DMS 273 (cell line): Measurements from ENCODE around the gene CHST11.
"Not testable (repeated sequence)": the region's sequence is repeated elsewhere in the genome, so short reads cannot be mapped to it uniquely, and the experiment has no call there.

Experiments used
- DNase-seq: peaks from one replicate; lab custom pipeline; 2025; ENCODE audit not compliant: unreplicated experiment; lab: John Stamatoyannopoulos, UW

The CHST11 gene

DNA sequence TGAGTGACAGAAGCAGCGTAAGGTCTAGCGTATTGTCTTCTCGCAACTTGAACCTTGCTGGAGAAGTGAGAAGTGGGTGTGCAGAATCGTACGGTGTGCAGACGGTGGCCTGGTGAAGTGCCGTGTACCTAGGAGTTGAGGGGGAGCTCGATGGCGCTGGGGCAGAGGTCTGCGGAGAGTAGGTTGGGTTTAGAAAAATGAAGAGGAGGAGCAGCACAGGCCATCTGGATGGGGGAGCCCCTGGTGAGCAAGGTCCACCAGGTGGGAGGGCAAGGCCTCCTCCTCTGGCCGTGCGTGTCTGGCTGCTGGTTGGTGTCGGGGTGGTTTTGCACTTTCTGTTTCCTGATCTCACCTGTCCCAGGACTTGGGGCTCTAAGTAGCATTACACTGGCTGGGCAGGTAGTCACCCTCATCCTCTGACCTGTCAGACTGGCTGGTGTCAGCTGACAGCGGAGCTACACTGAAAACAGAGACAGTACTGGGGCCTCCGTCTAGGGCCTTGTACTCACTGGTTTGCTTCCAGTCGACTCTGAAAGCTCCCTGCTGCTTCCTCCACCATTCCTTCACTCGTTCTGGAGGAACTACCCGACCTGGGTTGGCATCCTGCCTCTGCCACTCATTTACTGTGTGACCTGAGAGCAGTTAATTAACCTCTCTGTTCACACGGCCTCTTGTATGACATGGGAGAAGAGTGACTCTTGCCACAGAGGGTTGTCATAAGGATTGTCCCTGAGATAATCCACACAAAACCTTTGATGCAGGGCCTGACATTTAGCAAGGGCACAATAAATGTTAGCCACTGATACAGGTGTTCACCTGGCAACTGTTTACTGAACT is 273.1 kb downstream of the CHST11 start:
- no peak for DNase-seq

DNA sequence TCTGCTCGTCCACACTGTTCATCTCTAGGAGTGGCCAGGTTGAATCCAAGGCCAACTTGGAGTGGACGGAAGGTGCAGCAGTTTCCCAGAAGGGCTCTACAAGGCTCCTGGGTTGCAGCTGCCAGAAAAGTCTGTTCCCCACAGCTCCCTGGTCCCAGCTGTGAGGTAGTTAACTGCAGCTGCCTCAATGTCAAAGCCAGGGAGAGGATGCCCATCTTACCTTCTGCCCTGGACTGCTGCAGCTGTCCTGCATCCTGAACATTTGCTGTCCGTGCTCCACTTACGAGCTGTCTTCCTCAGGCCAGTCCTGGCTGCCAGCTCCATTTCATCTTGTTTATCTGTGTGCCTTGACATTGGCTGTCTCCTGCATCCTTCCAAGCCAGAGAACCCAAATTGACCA is 274.0 kb downstream of the CHST11 start:
- DNase-seq = peak; percentile 40

DNA sequence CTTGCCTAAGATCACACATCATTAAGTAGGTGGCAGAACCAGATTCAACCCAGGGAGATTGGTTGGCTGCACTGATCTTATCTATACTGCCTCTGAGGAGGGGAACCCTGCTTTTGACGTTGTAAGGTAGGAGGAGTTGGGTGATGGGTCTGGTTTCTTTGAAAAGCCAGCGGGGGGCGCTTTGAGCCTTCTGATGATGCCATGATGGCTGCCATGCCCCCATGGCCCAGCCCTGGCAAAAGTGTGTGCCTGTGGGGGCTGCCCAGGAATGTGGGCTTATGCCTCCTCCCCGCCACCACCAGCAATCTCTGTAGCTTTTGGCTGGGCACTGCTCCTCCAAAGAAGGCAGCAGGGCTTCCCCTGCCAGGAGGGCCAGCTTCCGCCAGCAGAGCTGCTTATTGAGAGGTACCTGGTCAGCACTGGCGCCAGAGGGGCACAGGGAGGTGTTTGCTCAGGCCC is 277.0 kb downstream of the CHST11 start:
- DNase-seq = peak; percentile 60

DNA sequence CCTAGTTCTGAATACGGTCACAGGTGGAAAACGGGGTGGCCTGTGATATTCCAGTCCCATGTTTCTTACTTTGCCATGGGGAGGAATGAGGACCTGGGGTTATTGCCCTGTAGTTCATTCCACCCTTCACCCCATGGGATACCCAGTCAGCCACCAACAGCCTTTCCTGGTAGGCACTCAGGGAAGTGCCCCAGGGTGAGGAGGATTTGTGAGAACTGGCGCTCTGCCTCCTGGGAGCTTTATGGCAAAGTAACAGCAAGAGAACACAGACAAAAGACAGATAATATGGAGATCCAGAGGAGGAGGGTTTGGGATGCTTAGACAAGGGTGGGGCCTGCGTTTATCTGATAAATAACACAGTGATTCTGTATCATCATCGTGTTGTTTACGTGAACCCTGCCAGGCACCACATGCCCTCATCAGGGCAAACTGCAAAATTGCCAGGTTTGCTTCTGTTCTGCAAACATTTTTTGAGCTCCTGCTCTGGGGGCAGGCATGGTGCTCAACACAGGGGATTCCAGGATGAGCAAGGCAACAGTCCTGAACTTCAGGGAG is 277.9 kb downstream of the CHST11 start:
- peak; percentile 16 for DNase-seq

DNA sequence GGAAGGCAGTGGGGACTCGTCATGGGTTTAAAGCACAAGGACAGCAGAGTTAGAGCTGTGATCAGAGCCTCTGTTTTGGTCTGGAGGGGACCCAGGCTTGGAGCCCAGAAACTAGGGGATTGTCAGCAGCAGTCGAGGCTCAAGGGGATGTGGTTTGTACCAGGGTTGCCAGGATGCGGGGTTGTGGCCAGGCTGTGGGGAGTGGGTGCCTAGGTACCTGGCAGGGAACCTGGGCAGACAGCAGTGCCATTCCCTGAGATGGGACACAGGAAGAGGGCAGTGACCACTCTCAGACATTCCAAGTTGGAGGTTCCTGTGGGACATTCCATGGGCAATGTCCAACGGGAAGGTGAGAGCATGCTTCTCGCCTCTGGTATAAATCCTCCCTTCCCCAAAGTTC is 279.1 kb downstream of the CHST11 start:
- DNase-seq = no peak

DNA sequence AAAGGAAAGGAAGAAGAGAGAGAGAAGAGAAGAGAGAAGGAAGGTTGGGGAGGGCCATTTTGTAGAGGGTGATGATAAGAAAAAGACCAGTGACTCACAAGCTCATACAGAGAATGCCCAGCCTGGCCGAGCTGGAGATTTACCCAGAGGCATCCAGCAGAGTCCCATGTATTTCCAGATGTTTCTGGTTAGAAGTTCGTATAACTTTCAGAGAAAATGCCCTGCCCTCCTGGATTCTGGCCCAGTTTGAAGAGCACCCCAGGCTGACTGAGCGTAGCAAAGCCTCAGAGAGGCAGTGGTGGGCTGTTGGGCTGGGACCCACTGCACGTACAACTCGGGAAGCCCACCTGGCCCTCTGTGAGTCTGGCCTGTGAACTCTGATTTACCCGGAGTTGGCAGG is 279.6 kb downstream of the CHST11 start:
- DNase-seq = peak; percentile 14

DNA sequence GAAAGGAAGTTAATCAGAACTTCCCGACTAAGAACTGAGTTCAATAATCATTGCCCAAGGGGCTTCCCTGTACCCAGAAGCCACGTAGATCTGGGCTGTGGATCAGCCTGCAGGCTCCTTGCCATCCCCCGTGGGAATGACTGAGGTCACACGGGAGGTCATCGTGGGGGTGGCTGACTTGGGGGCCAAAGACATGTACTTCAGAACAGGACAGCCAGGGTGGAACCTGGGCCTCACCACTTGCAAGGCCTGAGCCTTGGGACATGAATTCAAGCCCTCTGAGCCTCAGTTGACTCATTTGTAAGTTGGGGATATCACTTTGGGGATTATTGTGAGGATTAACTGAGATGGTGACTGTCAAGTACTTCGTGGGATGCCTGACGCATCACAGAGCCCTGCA is 280.4 kb downstream of the CHST11 start:
- DNase-seq = no peak

DNA sequence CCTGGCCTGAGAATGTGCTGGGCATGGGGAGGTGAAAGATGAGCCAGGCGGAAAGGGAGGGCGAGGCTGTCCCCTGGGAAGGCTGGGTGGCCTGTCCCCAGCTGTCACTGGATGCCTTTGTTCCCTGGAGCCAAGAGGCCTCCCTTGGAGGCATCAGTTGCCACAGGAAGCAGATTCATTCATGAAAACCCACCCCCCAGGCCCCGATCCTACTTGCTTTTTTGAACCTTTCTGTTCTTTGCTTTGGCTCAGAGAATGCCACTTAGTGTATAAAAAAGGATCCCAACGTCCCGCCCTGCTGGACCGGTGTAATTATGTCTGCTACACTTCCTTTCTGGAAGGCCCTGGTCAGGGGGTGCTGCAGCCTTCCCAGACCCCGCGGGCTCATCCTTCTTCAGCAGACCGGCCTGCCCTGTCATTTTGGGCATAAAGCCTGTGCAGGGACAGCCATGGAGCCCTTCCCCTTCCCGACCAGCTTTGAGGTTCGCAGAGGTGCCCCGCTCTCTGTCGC is 281.1 kb downstream of the CHST11 start:
- DNase-seq = peak; percentile 32

DNA sequence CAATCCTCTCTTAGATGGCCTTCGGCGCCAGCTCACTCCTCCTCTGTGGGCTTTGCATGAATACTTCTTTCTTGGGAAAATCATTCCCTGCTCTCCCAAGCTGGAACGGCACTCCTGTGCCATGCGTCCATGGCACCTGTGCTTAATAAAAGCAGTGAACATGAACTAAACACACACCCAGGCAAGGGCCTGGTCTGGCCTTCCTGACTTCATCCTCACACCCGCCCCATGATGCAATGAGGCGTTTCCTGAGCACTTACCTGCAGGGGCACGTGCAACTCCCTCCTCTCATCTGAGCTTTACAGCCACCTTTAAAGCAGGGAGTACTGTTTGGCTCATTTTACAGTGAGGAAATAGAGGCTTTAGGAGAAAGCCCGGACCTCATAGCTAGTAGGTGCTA is 281.6 kb downstream of the CHST11 start:
- no peak for DNase-seq

DNA sequence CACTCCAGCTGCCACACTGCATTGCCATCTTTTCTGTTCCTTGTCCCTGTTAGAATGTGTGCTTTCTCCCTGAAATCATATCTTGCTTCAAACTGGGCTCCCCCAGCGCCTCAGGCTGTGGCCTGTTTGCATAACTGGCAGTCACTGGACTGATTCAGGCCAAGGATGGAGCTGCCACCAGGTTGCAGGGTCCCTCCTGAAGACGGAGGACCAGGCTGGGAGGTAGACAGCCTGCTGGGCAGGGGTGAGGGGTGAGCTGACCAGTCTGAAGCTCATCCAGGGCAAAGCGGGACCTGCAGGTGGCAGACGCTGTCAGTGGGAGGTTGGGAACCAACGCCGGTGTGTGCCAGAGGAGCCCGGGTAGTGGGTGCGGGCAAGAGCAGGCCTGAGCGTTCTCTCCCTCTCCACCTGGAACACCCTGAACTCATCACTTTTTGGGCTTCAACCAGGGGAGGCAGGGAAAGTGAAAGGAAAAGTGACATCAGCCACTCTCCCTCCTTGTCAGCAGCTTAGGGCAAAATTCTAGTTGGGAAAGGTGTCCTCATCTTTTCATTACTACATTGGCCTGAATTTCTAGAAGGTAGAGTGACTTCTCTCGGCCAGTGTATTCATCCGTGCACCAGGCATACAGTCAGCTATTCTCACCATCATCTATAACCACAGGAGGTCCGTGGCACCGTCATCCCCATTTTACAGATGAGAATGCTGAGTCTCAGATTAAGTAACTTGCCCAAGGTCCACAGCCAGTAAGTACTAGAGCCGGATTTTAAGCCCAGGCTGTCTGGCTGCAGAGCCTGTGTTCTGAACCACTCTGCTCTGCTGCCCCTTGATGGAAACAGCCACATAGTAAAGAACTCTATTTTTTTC is 282.3 kb downstream of the CHST11 start:
- DNase-seq = no peak

DNA sequence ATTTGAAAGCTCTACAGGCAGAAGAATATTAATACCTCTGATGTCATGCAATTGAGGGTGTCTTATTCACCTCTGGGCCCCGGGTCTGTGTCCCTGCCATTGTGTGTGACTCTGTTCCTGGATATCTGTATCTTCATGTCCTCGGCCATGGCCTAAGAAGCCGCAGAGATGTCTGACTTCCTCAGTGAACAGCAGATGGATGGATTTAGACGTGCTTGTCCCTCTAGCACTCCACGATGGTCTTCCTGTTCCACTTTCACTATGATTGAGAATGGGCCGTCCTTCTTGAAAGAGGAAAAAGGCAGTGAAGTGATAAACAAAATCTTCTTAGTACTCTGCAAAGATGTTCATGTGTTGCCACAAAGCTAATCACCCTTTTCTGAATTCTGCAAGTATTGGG is 283.9 kb downstream of the CHST11 start:
- DNase-seq = no peak

DNA sequence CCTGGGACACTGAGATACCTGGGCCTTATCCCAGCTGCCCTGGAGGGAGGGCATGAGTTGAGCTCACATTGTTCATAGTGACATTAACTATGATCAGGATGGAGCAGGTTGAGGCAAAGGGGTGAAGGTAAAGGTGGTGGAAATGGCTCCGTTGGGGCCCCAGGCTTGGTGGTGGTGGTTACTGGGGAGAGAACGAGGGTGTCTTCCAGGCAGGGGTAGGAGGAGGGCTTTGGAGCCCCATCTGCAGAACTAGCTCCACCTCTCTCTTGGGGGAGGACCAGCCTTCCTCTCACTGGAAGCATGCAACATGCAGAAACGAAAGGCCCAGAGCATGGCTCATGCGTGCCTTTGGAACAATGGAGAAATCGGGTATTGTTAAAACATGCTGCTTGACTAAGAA is 284.3 kb downstream of the CHST11 start:
- no peak for DNase-seq

DNA sequence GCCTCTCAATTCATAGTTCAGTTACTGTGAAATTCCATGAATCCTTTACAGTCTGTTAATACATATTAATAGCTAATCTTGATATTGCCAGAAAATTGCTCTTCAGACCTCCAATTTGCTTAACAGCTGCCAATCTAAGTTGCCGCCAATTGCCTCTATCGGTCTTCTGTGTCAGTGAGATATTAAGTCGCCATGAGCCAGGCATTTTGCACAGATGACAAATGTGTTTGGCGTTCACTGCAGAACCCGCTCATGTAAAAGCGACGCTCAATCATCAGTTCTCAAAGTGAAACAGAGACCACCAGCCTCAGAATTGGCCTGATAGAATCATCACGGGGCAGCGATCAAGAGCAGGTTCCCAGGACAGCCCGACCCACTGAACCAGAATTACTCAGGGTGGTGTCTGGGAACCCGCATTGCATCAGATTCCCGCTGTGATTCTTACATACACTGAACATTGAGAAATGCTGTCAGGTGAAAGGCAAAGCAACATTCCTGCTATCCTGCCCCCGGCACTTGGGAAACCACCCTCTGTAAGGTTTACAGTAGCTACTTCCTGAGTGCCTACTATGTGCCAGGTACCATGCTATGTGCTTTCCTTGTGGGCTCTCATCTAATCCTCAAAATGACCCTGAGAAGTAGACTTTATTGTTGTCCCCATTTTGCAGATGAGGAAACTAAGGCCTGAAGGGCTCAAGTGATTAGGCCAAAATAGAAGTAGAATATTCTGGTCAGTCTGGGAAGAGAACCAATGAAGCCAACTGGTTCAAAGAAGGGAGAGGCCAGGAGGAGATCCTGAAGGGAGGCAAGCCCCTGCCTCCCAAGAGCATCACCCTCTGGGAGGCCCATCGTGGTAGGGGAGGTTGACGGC is 285.0 kb downstream of the CHST11 start:
- no peak for DNase-seq

DNA sequence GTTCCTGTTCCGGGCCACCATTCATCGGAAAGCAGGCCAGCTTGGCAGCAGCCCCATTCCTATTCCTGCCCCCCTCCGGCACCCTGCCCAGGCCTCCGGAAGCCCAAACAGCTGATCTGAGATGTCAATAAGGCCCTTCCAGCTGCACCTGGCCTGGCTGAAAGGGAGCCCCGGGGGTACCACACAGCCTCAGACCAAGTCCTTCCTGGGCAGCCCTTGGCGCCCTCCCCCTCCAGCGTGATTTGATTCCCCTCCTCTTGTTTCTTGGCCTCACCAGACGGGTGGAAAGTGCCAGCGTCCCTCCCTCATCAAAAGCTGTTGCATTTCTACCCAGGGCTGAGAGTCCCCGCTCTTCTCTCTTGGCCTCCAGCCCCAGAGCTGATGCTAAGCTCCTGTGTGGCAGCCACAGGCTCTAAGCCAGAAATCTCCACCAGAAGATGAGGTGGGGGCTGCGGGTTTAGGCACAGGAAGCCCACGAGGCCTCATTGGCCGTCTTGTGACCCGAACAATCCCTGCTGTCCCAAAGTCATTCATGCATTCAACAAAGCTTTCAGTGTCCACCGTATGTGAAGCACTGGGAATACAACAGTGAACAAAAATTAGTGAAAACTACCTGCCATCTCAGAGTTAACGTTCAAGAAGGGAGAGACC is 285.9 kb downstream of the CHST11 start:
- DNase-seq = peak; percentile 62

DNA sequence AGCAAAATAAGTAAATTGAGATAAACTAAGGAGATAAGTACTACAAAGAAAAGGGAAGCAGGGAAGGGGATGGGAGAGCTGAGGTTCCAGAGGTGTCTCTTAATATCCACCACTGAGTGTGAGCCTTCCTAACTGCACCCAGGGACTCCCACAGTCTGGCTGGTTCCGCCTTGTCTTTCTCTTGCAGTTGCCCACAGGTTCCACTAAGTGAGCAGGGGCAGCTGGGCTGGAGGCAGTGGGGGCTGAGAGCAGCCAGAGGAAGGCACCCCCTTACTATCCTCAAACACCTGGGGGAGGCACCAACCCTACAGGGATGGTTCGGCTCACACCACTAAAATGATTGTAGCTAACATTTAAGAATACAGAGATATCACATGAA is 286.4 kb downstream of the CHST11 start:
- DNase-seq = no peak

DNA sequence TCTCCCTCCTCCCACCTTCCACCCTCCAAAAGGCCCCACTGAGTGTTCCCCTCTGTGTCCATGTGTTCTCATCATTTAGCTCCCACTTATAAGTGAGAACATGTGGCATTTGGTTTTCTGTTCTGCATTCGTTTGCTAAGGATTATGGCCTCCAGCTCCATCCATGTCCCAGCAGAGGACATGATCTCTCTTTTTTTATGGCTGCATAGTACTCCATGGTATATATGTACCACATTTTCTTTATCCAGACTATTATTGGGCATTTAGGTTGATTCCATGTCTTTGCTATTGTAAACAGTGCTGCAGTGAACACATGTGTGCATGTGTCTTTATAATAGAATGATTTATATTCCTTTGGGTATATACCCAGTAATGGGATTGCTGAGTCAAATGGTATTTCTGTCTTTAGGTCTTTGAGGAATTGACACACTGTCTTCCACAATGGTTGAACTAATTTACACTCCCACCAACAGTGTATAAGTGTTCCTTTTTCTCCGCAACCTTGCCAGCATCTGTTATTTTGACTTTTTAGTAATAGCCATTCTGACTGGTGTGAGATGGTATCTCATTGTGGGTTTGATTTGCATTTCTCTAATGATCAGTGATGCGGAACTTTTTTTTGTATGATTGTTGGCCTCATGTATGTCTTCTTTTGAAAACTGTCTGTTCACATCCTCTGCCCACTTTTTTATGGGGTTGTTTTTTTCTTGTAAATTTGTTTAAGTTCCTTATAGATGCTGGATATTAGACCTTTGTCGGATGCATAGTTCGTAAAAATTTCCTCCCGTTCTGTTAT is 287.2 kb downstream of the CHST11 start:
- not testable (repeated sequence) for DNase-seq

DNA sequence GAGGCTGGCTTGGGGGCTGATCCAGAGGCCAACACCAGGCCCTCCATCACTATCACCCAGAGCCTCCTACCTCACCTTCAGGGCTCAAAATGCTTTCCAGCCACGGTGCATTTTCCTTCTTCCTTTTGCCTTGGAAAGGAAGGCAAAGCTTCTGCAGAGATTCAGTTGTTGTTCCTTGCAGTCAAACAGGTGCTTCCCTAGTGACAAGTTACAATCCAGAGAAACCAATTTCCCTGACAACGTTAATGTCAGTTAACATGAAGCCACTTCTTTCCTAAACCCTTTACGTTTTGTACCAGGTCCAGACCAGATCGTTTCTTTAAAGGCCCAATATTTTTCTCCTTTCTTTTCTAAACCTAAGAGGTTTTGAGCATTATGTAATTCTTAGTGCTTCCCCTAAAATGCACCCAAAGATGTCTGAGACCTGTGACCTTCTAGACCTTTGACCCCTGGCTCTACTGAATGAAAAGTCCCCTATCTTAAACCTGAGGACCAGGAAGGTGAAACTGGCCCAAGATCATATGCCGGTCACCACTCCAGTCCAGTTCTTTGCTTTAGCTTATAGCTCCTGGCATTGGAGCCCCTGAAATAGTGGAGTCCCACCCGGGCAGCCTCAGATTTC is 289.8 kb downstream of the CHST11 start:
- no peak for DNase-seq

DNA sequence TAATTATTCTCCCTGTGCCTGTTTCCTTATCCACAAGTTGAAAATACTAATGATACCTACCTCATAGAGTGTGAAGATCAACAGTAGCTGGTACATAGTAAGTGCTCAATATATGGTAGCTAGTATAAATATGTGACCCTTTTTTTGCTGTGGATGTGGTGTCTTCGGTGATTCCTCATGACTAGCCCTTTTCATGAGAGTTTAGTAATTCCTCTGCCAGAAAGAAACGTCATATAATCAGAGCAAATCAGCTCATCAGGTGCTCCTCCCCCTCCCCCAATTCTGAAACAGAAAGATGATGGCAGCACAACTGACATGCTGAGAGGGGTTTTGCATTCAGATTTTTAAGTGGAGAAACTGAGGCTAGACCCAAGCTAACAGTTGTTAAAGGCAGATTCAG is 290.6 kb downstream of the CHST11 start:
- DNase-seq = no peak

DNA sequence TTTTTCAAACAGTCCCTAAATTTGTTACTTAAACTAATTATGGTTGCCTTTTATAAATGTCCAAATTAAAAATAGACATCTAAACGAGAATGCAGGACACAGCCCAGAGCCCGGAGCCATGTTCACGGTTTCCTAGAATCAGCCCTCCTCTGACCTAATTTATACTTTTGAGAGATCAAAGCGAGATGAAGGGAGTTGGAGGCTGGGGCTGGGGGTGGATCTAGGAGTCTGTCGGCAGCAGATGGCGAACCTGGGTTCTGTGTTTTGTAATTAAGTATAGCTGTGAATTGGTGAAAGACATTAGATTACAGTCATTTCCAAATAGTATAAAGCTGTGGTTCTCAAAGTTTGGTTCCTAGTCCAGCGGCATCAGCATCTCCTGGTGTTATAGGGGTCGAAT is 291.2 kb downstream of the CHST11 start:
- DNase-seq = peak; percentile 79
